Neural cell (in vitro differentiated cells): Measurements from ENCODE around the gene CATSPERB. TPM values are rescaled to one million over a fixed set of nuclear protein-coding genes. Genes with fewer than 3 reads are reported as not detected.

Experiments used
- H2AFZ ChIP-seq: fragments of 200-600, 300-800 bp; sonication (generic), shearing (Covaris generic); 2 replicates; pipeline ENCODE4 v1.6.0; 2014; ENCODE audit warnings: low read depth, mild to moderate bottlenecking, antibody characterized with exemption, low read length, moderate library complexity
- H3F3A ChIP-seq: fragments of 200-600 bp; shearing (Covaris generic); 2 replicates; pipeline ENCODE4 v1.6.1; 2016; ENCODE audit warnings: mild to moderate bottlenecking, moderate library complexity, mixed read lengths, antibody characterized with exemption, low read length; ENCODE audit not compliant: insufficient read depth, poor library complexity, severe bottlenecking
- H3K27ac ChIP-seq: fragments of 200-600, 300-800 bp; sonication (generic), shearing (Covaris generic); 2 replicates; pipeline ENCODE4 v1.5.1; 2014; ENCODE audit warnings: mild to moderate bottlenecking, low read length, moderate library complexity
- H3K27me3 ChIP-seq: fragments of 300-800, 200-600 bp; sonication (generic), shearing (Covaris generic); 2 replicates; pipeline ENCODE4 v1.6.0; 2014; ENCODE audit warnings: mild to moderate bottlenecking, low read depth, low read length, moderate library complexity; ENCODE audit not compliant: insufficient read depth
- H3K36me3 ChIP-seq: fragments of 300-800, 200-600 bp; sonication (generic), shearing (Covaris generic); 2 replicates; pipeline ENCODE4 v1.5.1; 2014; ENCODE audit warnings: mild to moderate bottlenecking, antibody characterized with exemption, low read length, moderate library complexity; ENCODE audit not compliant: insufficient read depth
- H3K4me2 ChIP-seq: fragments of 300-800, 200-600 bp; sonication (generic), shearing (Covaris generic); 2 replicates; pipeline ENCODE4 v1.6.0; 2014; ENCODE audit warnings: mild to moderate bottlenecking, low read length
- H3K4me3 ChIP-seq: fragments of 300-800, 200-600 bp; sonication (generic), shearing (Covaris generic); 2 replicates; pipeline ENCODE4 v1.5.1; 2014; ENCODE audit warnings: mild to moderate bottlenecking, low read length, moderate library complexity
- H3K79me2 ChIP-seq: fragments of 200-600 bp; shearing (Covaris generic); replicated peaks from 2 replicates; pipeline ENCODE4 v1.6.0; 2014; ENCODE audit warnings: mild to moderate bottlenecking, low read length, moderate library complexity; ENCODE audit not compliant: insufficient read depth
- H3K9ac ChIP-seq: fragments of 300-800, 200-600 bp; sonication (generic), shearing (Covaris generic); 2 replicates; pipeline ENCODE4 v1.6.1; 2016; ENCODE audit warnings: mild to moderate bottlenecking, low read length, mixed read lengths
- H3K9me2 ChIP-seq: fragments of 200-600 bp; shearing (Covaris generic); 2 replicates; pipeline ENCODE4 v1.6.1; 2016; ENCODE audit warnings: mild to moderate bottlenecking, low read length, mixed read lengths; ENCODE audit not compliant: insufficient read depth
- H3K9me3 ChIP-seq: fragments of 200-600, 300-800 bp; sonication (generic), shearing (Covaris generic); 2 replicates; pipeline ENCODE4 v1.6.1; 2016; ENCODE audit warnings: mild to moderate bottlenecking, mixed run types, low read length, moderate library complexity, mixed read lengths
- H4K20me1 ChIP-seq: fragments of 200-600 bp; shearing (Covaris generic); 2 replicates; pipeline ENCODE4 v1.6.1; 2016; ENCODE audit warnings: mild to moderate bottlenecking, mixed run types; ENCODE audit not compliant: insufficient read depth
- EP300 ChIP-seq: fragments of 450-650 bp; conservative IDR thresholded peaks from 2 replicates; pipeline ENCODE4 v1.6.1; 2014; ENCODE audit warnings: antibody characterized with exemption, mild to moderate bottlenecking, moderate library complexity; ENCODE audit not compliant: poor library complexity, severe bottlenecking
- EZH2 ChIP-seq: fragments of 200-600, 300-800 bp; shearing (Covaris generic), sonication (generic); IDR thresholded peaks from 2 replicates; pipeline ENCODE4 v1.6.1; 2014; ENCODE audit warnings: antibody characterized with exemption, low read length, borderline replicate concordance, mild to moderate bottlenecking; ENCODE audit not compliant: insufficient read depth, poor library complexity, severe bottlenecking
- MXI1 ChIP-seq: fragments of 450-650 bp; conservative IDR thresholded peaks from 2 replicates; pipeline ENCODE4 v1.6.1; 2014; ENCODE audit warnings: antibody characterized with exemption, mild to moderate bottlenecking; ENCODE audit not compliant: poor library complexity, severe bottlenecking
- POLR2AphosphoS5 ChIP-seq: IDR thresholded peaks from 2 replicates; pipeline ENCODE4 v1.6.1; 2012
- RAD21 ChIP-seq: fragments of 450-650 bp; conservative IDR thresholded peaks from 2 replicates; pipeline ENCODE4 v1.6.1; 2014; ENCODE audit warnings: antibody characterized with exemption, mild to moderate bottlenecking, moderate library complexity
- REST ChIP-seq: IDR thresholded peaks from 2 replicates; pipeline ENCODE4 v1.6.1; 2012; ENCODE audit warnings: borderline replicate concordance
- SMC3 ChIP-seq: fragments of 450-650 bp; conservative IDR thresholded peaks from 2 replicates; pipeline ENCODE4 v1.6.1; 2014; ENCODE audit warnings: antibody characterized with exemption, mild to moderate bottlenecking, moderate library complexity; ENCODE audit not compliant: poor library complexity
- TAF1 ChIP-seq: IDR thresholded peaks from 2 replicates; pipeline ENCODE4 v1.6.1; 2012; ENCODE audit warnings: low read depth
- polyA plus RNA-seq: library from polyadenylated mRNA; depleted of rRNA; stranded (reverse); fragments of >200 nt; gene quantifications from 2 replicates; pipeline ENCODE4 v1.2.3, GENCODE V29; 2014
- TF ChIP-seq, protein P1 (sequence below): fragments of 450-650 bp; IDR thresholded peaks from 2 replicates; pipeline ENCODE4 v1.5.1; 2014; ENCODE audit warnings: antibody characterized with exemption, mild to moderate bottlenecking, moderate library complexity; ENCODE audit not compliant: poor library complexity, severe bottlenecking

CATSPERB gene
- polyA plus RNA-seq, 1 donor from 2014 or later, result not detected

DNA sequence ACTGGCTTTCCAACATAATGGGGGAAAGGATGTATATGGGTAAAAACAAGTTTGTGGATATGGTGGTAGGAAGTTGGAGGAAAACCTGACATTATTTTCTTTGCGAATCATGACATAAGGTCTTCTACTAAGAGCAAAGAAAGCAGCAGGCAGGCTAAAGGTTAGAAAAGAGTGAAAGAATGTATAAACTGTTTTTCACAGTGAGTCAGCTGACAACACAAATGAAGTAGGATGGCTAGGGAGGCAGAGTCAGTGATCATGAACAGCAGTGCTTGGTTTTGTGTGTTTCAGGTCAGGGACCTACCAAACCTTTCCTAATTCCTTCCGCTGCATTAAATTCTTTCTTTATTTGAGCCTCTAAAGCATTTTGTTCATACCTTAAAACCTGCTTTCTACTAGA is 46.3 kb upstream of the CATSPERB start:
- no peaks in the 10 kb centered on the region for H3F3A ChIP-seq
- H3K4me2 ChIP-seq, result no peak overlapping the region
- no peaks in the 10 kb centered on the region for H3K9me3 ChIP-seq
- no peaks in the 10 kb centered on the region for H3K9me2 ChIP-seq
- no peak overlapping the region for H3K9ac ChIP-seq
- no peaks in the 10 kb centered on the region for H3K36me3 ChIP-seq
- no peaks in the 10 kb centered on the region for H3K79me2 ChIP-seq
- no peak overlapping the region for H3K4me3 ChIP-seq
- H4K20me1 ChIP-seq, result no peaks in the 10 kb centered on the region
- H3K27ac ChIP-seq, result no peak overlapping the region
- no peak for TF ChIP-seq SMC3
- no peak for TF ChIP-seq TAF1
- TF ChIP-seq RAD21, result no peak
- no peak for TF ChIP-seq POLR2AphosphoS5
- no peak for TF ChIP-seq EZH2
- TF ChIP-seq, protein P1, sequence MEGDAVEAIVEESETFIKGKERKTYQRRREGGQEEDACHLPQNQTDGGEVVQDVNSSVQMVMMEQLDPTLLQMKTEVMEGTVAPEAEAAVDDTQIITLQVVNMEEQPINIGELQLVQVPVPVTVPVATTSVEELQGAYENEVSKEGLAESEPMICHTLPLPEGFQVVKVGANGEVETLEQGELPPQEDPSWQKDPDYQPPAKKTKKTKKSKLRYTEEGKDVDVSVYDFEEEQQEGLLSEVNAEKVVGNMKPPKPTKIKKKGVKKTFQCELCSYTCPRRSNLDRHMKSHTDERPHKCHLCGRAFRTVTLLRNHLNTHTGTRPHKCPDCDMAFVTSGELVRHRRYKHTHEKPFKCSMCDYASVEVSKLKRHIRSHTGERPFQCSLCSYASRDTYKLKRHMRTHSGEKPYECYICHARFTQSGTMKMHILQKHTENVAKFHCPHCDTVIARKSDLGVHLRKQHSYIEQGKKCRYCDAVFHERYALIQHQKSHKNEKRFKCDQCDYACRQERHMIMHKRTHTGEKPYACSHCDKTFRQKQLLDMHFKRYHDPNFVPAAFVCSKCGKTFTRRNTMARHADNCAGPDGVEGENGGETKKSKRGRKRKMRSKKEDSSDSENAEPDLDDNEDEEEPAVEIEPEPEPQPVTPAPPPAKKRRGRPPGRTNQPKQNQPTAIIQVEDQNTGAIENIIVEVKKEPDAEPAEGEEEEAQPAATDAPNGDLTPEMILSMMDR, result no peak
- TF ChIP-seq REST, result no peak
- no peak for TF ChIP-seq MXI1
- no peak for TF ChIP-seq EP300
- H2AFZ ChIP-seq, result no peak overlapping the region
- H3K27me3 ChIP-seq, result no peaks in the 10 kb centered on the region

GRCh38 chr14:91774140-91775096 is 42.5 kb upstream of the CATSPERB start:
- Histone ChIP-seq H3K9me3 (no peaks in the 10 kb centered on the region), H3K4me3 (no peak overlapping the region), H3K36me3 (no peaks in the 10 kb centered on the region), H3K9ac (no peak overlapping the region), H3K9me2 (no peaks in the 10 kb centered on the region), H2AFZ (no peak overlapping the region), H3K27ac (no peak overlapping the region), H3K79me2 (no peaks in the 10 kb centered on the region), H3K27me3 (no peaks in the 10 kb centered on the region), H4K20me1 (no peaks in the 10 kb centered on the region), H3F3A (no peaks in the 10 kb centered on the region), H3K4me2 (no peak overlapping the region)
- no peak for TF ChIP-seq RAD21
- no peak for TF ChIP-seq SMC3
- TF ChIP-seq, protein P1, result no peak
- no peak for TF ChIP-seq TAF1
- no peak for TF ChIP-seq EZH2
- TF ChIP-seq REST, result no peak
- no peak for TF ChIP-seq MXI1
- TF ChIP-seq EP300, result no peak
- TF ChIP-seq POLR2AphosphoS5, result no peak
